HS-27A (cell line): ENCODE data around the gene AP4S1.
"Not testable (repeated sequence)": the region's sequence is repeated elsewhere in the genome, so short reads cannot be mapped to it uniquely, and the experiment has no call there.

Source experiments
- DNase-seq: peaks from one replicate; pipeline ENCODE4 v3.0.0-alpha.2; 2012; ENCODE audit warnings: low read depth, missing footprints

AP4S1 gene

GRCh38 chr14:31009836-31010574 is 15.4 kb upstream of the AP4S1 start:
- no peak for DNase-seq

- DNase-seq, result no peak
Observed at GRCh38 chr14:31010935-31011334, 14.5 kb upstream of the AP4S1 start.

- no peak for DNase-seq
Observed at GRCh38 chr14:31013841-31014240, 11.6 kb upstream of the AP4S1 start.

GRCh38 chr14:31018057-31018645 is 7.3 kb upstream of the AP4S1 start:
- no peak for DNase-seq

GRCh38 chr14:31020834-31021575 is 4.4 kb upstream of the AP4S1 start:
- no peak for DNase-seq

GRCh38 chr14:31021576-31021949 is 3.9 kb upstream of the AP4S1 start:
- DNase-seq, result no peak

GRCh38 chr14:31022386-31022785 is 3.1 kb upstream of the AP4S1 start:
- DNase-seq, result no peak

GRCh38 chr14:31024010-31024480 is 1.4 kb upstream of the AP4S1 start:
- DNase-seq, result no peak

GRCh38 chr14:31024577-31025366 is 677 bp upstream of the AP4S1 start:
- DNase-seq, result peak; percentile 22

- no peak for DNase-seq
Observed at GRCh38 chr14:31026077-31026449, 614 bp downstream of the AP4S1 start, which contains the start of gene STRN3. Gene STRN3, minus strand, starts transcription at chr14:31026379. Its CDS starts 194 bp downstream, at chr14:31026185.

GRCh38 chr14:31026450-31027235 is 1.2 kb downstream of the AP4S1 start:
- DNase-seq, result peak; percentile 99

- no peak for DNase-seq
Observed at GRCh38 chr14:31027847-31028246, 2.4 kb downstream of the AP4S1 start.

GRCh38 chr14:31029016-31029970 is 3.8 kb downstream of the AP4S1 start:
- no peak for DNase-seq

- DNase-seq, result no peak
Observed at GRCh38 chr14:31030469-31030868, 5.0 kb downstream of the AP4S1 start.

- DNase-seq, result no peak
Observed at GRCh38 chr14:31036552-31036951, 11.1 kb downstream of the AP4S1 start.

GRCh38 chr14:31037709-31038221 is 12.3 kb downstream of the AP4S1 start:
- no peak for DNase-seq

GRCh38 chr14:31038521-31039166 is 13.2 kb downstream of the AP4S1 start:
- no peak for DNase-seq

GRCh38 chr14:31042300-31042699 is 16.9 kb downstream of the AP4S1 start:
- DNase-seq, result no peak

GRCh38 chr14:31042893-31043292 is 17.4 kb downstream of the AP4S1 start:
- not testable (repeated sequence) for DNase-seq
